GM12891 (cell line): ENCODE results near the gene ZNF382. TPM values are rescaled to one million over a fixed set of nuclear protein-coding genes. Genes with fewer than 3 reads are reported as not detected.
"Not testable (repeated sequence)": the region's sequence is repeated elsewhere in the genome, so short reads cannot be mapped to it uniquely, and the experiment has no call there.

Experiments
- DNase-seq: peaks from one replicate; pipeline ENCODE4 v3.0.0; 2011; ENCODE audit warnings: low spot score; ENCODE audit not compliant: insufficient read length
- FAIRE-seq: peaks from 2 replicates; lab custom pipeline; 2011; peaks lifted over from hg19 to GRCh38; lab: Jason Lieb, UNC
- PAX5 ChIP-seq: IDR thresholded peaks from 2 replicates; pipeline ENCODE4 v1.6.1; 2011; ENCODE audit warnings: low read length, moderate library complexity, mild to moderate bottlenecking; ENCODE audit not compliant: insufficient read depth, severe bottlenecking
- POLR2A ChIP-seq: IDR thresholded peaks from 2 replicates; pipeline ENCODE4 v1.6.1; 2011; ENCODE audit warnings: low read depth, low read length, control low read depth
- POLR2AphosphoS5 ChIP-seq: IDR thresholded peaks from 2 replicates; pipeline ENCODE4 v1.6.1; 2011; ENCODE audit warnings: low read depth, low read length, control low read depth
- POU2F2 ChIP-seq: IDR thresholded peaks from 2 replicates; pipeline ENCODE4 v1.6.1; 2011; ENCODE audit warnings: low read depth, mild to moderate bottlenecking, control low read depth, low read length, moderate library complexity
- SPI1 ChIP-seq: IDR thresholded peaks from 2 replicates; pipeline ENCODE4 v1.6.1; 2011; ENCODE audit warnings: low read depth, low read length, control low read depth
- TAF1 ChIP-seq: IDR thresholded peaks from 2 replicates; pipeline ENCODE4 v1.6.1; 2011; ENCODE audit warnings: low read depth, low read length, control low read depth
- polyA plus RNA-seq: library from polyadenylated mRNA; unstranded; fragments of >200 nt; gene quantifications from one replicate; pipeline ENCODE4 v1.2.1, GENCODE V29; 2012; ENCODE audit warnings: low read depth, missing spikeins, inconsistent platforms; ENCODE audit not compliant: missing spikeins

The ZNF382 gene
- 2.5 TPM for polyA plus RNA-seq

- TF ChIP-seq POLR2A (peak; percentile 57; the same call in 1 of the 2 replicates), POLR2AphosphoS5 (no peak), TAF1 (no peak), SPI1 (no peak), PAX5 (no peak)
- FAIRE-seq, result no peak
- DNase-seq, result peak; percentile 84
Observed at GRCh38 chr19:36605101-36605876, at the start of gene ZNF382. Gene ZNF382, plus strand, starts transcription at chr19:36605313. Its CDS starts 4,602 bp downstream, at chr19:36609915.

GRCh38 chr19:36564391-36564790 lies 40.7 kb upstream of the ZNF382 start:
- TF ChIP-seq POU2F2, result no peak
- TF ChIP-seq POLR2A, result no peak
- no peak for TF ChIP-seq TAF1
- FAIRE-seq (no peak), DNase-seq (no peak)

- no peak for DNase-seq
- TF ChIP-seq SPI1, result no peak
- no peak for TF ChIP-seq POU2F2
- TF ChIP-seq PAX5, result no peak
- no peak for TF ChIP-seq TAF1
- no peak for TF ChIP-seq POLR2A
- no peak for TF ChIP-seq POLR2AphosphoS5
- FAIRE-seq, result no peak
Observed at GRCh38 chr19:36572593-36573019, 32.5 kb upstream of the ZNF382 start.

GRCh38 chr19:36573020-36573894 lies 31.9 kb upstream of the ZNF382 start, which contains the start of gene ZNF529:
Gene ZNF529, minus strand, starts transcription at chr19:36573292. Its CDS starts 946 bp downstream, at chr19:36572346.
- peak; percentile 94 for FAIRE-seq
- peak; percentile 80 for DNase-seq
- TF ChIP-seq SPI1, result peak; percentile 20; the same call in 1 of the 2 replicates
- peak; percentile 86 for TF ChIP-seq POLR2A
- peak; percentile 20 for TF ChIP-seq PAX5
- 0 out of 2 replicates have a peak, but pooled peaks have one; percentile 43 for TF ChIP-seq TAF1
- peak; percentile 89 for TF ChIP-seq POLR2AphosphoS5
- TF ChIP-seq POU2F2, result peak; percentile 74

GRCh38 chr19:36573895-36574720 lies 31.0 kb upstream of the ZNF382 start:
- TF ChIP-seq SPI1, result no peak
- no peak for TF ChIP-seq POLR2A
- TF ChIP-seq POLR2AphosphoS5, result no peak
- no peak for TF ChIP-seq POU2F2
- DNase-seq (peak; percentile 7), FAIRE-seq (no peak)

GRCh38 chr19:36574741-36575140 lies 30.4 kb upstream of the ZNF382 start:
- DNase-seq (no peak), FAIRE-seq (peak; percentile 5)
- TF ChIP-seq TAF1, result no peak
- TF ChIP-seq PAX5, result no peak
- TF ChIP-seq SPI1, result no peak
- TF ChIP-seq POLR2A, result no peak

GRCh38 chr19:36577271-36577996 lies 27.7 kb upstream of the ZNF382 start:
- DNase-seq, result no peak
- no peak for FAIRE-seq
- no peak for TF ChIP-seq POU2F2
- no peak for TF ChIP-seq SPI1
- no peak for TF ChIP-seq POLR2A
- TF ChIP-seq TAF1, result no peak
- TF ChIP-seq POLR2AphosphoS5, result no peak
- TF ChIP-seq PAX5, result no peak

- TF ChIP-seq TAF1, result no peak
- TF ChIP-seq SPI1, result no peak
- TF ChIP-seq POU2F2, result no peak
- no peak for TF ChIP-seq PAX5
- no peak for TF ChIP-seq POLR2A
- TF ChIP-seq POLR2AphosphoS5, result no peak
- FAIRE-seq (no peak), DNase-seq (no peak)
Observed at GRCh38 chr19:36579255-36579654, 25.9 kb upstream of the ZNF382 start.

- DNase-seq, FAIRE-seq: not testable (repeated sequence)
Observed at GRCh38 chr19:36602681-36603080, 2.4 kb upstream of the ZNF382 start.
